Right ventricle myocardium superior (tissue), 1 donor: Measurements from ENCODE around the gene FBXL17. TPM values are rescaled to one million over a fixed set of nuclear protein-coding genes. Genes with fewer than 3 reads are reported as not detected.

Source experiments
- ATAC-seq: fragments of 200-7000 bp; cut with Tn5 transposase; one replicate; pipeline ENCODE4 v1.9.1; 2020; ENCODE audit warnings: mild to moderate bottlenecking; ENCODE audit not compliant: poor library complexity
- DNase-seq: peaks from one replicate; pipeline ENCODE4 v3.0.0-alpha.2; 2020
- intact Hi-C: fragments of 100-400 bp; cut with DNase I; formaldehyde crosslinking; loops from one replicate; pipeline ENCODE4 v1.11.2; 2022
- total RNA-seq: library from RNA; stranded (reverse); fragmentation: NEBNext Ultra II Directional; extraction: Animal tissue kit (Norgen Biotek cat#: 25700); gene quantifications from one replicate; pipeline ENCODE4 v1.2.1, GENCODE V29; 2021
- donor health status: DM: no; HTN: yes; CAD: no; lungs with severe emphysema.

The FBXL17 gene
- total RNA-seq, 1 donor from 2014 or later, result 44.0 TPM

- ATAC-seq (no peak), DNase-seq (no peak)
- intact Hi-C loops, result no loop called here
Observed at GRCh38 chr5:108078882-108079281, 303.0 kb downstream of the FBXL17 start.

GRCh38 chr5:108078345-108078744, 303.6 kb downstream of the FBXL17 start:
- DNase-seq, result no peak
- intact Hi-C loops, result no loop called here
- ATAC-seq, result no peak

- intact Hi-C loops, result no loop called here
- ATAC-seq (no peak), DNase-seq (no peak)
Observed at GRCh38 chr5:108074626-108075025, 307.3 kb downstream of the FBXL17 start.

- intact Hi-C loops, result no loop called here
- no peak for DNase-seq
- ATAC-seq, result no peak
Observed at GRCh38 chr5:108064302-108064701, 317.6 kb downstream of the FBXL17 start.

- ATAC-seq (no peak), DNase-seq (no peak)
- intact Hi-C loops, result no loop called here
Observed at GRCh38 chr5:108061941-108062340, 320.0 kb downstream of the FBXL17 start.

- intact Hi-C loops, result no loop called here
- ATAC-seq (no peak), DNase-seq (no peak)
Observed at GRCh38 chr5:108060340-108060739, 321.6 kb downstream of the FBXL17 start.

- intact Hi-C loops, result no loop called here
- DNase-seq, result no peak
- no peak for ATAC-seq
Observed at GRCh38 chr5:108059334-108059733, 322.6 kb downstream of the FBXL17 start.

GRCh38 chr5:108054349-108054748, 327.5 kb downstream of the FBXL17 start:
- intact Hi-C loops, result no loop called here
- no peak for ATAC-seq
- DNase-seq, result no peak

GRCh38 chr5:108046955-108047670, 334.8 kb downstream of the FBXL17 start:
- ATAC-seq (no peak), DNase-seq (no peak)
- intact Hi-C loops, result no loop called here

- intact Hi-C loops, result no loop called here
- no peak for DNase-seq
- no peak for ATAC-seq
Observed at GRCh38 chr5:108036482-108036881, 345.4 kb downstream of the FBXL17 start.

- DNase-seq (no peak), ATAC-seq (no peak)
- intact Hi-C loops, result no loop called here
Observed at GRCh38 chr5:108028883-108029282, 353.0 kb downstream of the FBXL17 start.

- ATAC-seq (no peak), DNase-seq (no peak)
- intact Hi-C loops, result no loop called here
Observed at GRCh38 chr5:108028412-108028811, 353.5 kb downstream of the FBXL17 start.

GRCh38 chr5:108025957-108026356, 355.9 kb downstream of the FBXL17 start:
- no peak for ATAC-seq
- DNase-seq, result no peak
- intact Hi-C loops, result no loop called here

- DNase-seq (no peak), ATAC-seq (peak; percentile 83)
- intact Hi-C loops, result no loop called here
Observed at GRCh38 chr5:108024986-108025385, 356.9 kb downstream of the FBXL17 start.

- intact Hi-C loops, result no loop called here
- DNase-seq, result no peak
- no peak for ATAC-seq
Observed at GRCh38 chr5:108016101-108016500, 365.8 kb downstream of the FBXL17 start.

- DNase-seq (no peak), ATAC-seq (no peak)
- intact Hi-C loops, result no loop called here
Observed at GRCh38 chr5:108006791-108007190, 375.1 kb downstream of the FBXL17 start.

GRCh38 chr5:108003178-108003577, 378.7 kb downstream of the FBXL17 start:
- DNase-seq (no peak), ATAC-seq (no peak)
- intact Hi-C loops, result no loop called here

GRCh38 chr5:108001222-108001621, 380.7 kb downstream of the FBXL17 start:
- DNase-seq (no peak), ATAC-seq (no peak)
- intact Hi-C loops, result no loop called here

- intact Hi-C loops, result no loop called here
- no peak for ATAC-seq
Observed at GRCh38 chr5:107997338-107997980, 384.4 kb downstream of the FBXL17 start.

GRCh38 chr5:107993341-107993740, 388.6 kb downstream of the FBXL17 start:
- DNase-seq (no peak), ATAC-seq (no peak)
- intact Hi-C loops, result no loop called here

More at GRCh38 chr5:107997338-107997980, 384.4 kb downstream of the FBXL17 start:
- DNase-seq, result no peak
